Pancreas (tissue), 10 donors: ENCODE data around the gene DCLK2. TPM values are rescaled to one million over a fixed set of nuclear protein-coding genes. Genes with fewer than 3 reads are reported as not detected.

Experiments
- ATAC-seq, 4 donors: fragments of 200-7000 bp; cut with Tn5 transposase; one replicate each; pipeline versions ENCODE4 v1.8.0 to v1.9.1; 2020; ENCODE audit warnings: mild to moderate bottlenecking in 4 of 4, moderate library complexity in 4 of 4
- DNase-seq, 6 donors: peaks; one replicate each; pipeline ENCODE4 v3.0.0-alpha.2; 2020
- FAIRE-seq: peaks from 2 replicates; lab custom pipeline; 2012; peaks lifted over from hg19 to GRCh38; lab: Jason Lieb, UNC
- H3K27ac ChIP-seq, 4 donors: fragments of 200-600 bp; sonication (generic); 1 replicate in 3 of 4; 2 replicates in 1 of 4; pipeline versions ENCODE4 v1.5.0 to v1.8.0; 2020
- H3K27me3 ChIP-seq, 4 donors: fragments of 200-600 bp; one replicate each; pipeline ENCODE4 v1.8.0; 2021
- H3K36me3 ChIP-seq, 3 donors: fragments of 200-600 bp; sonication (generic) in 1 of 3; one replicate each; pipeline versions ENCODE4 v1.5.0 to v1.8.0; 2020 to 2021
- H3K4me1 ChIP-seq, 3 donors: fragments of 200-600 bp; one replicate each; pipeline ENCODE4 v1.8.0; 2021
- H3K4me3 ChIP-seq, 4 donors: fragments of 200-600 bp; sonication (generic) in 2 of 4; one replicate each; pipeline versions ENCODE4 v1.5.0 to v1.8.0; 2020 to 2021
- H3K9me3 ChIP-seq, 4 donors: fragments of 200-600 bp; one replicate each; pipeline ENCODE4 v1.8.0; 2021
- CTCF ChIP-seq, 4 donors: fragments of 200-600 bp; sonication (generic) in 3 of 4; IDR thresholded peaks; one replicate each; pipeline versions ENCODE4 v1.5.0 to v1.8.0; 2021; ENCODE audit warnings: antibody characterized with exemption in 4 of 4
- WGBS, 2 donors: extraction: QIAGEN DNeasy Blood & Tissue Kit; methylation state at CpG; one replicate each; pipeline ENCODE4 v1.1.7; 2013; 5-methylcytosine and 5-hydroxymethylcytosine counted together
- intact Hi-C, 3 donors: fragments of 100-400 bp; cut with DNase I; formaldehyde crosslinking; loops; one replicate each; pipeline versions ENCODE4 v1.11.1 to v1.14.2; 2022
- polyA plus RNA-seq, 2 donors: library from polyadenylated mRNA; stranded (reverse); fragments of 200-250 nt; gene quantifications; one replicate each; pipeline ENCODE4 v1.2.3, GENCODE V29; 2013
- total RNA-seq, 6 donors: library from RNA; stranded (reverse); fragmentation: NEBNext Ultra II Directional in 4 of 6; extraction: Animal tissue kit (Norgen Biotek cat#: 25700) in 4 of 6; gene quantifications; one replicate each; pipeline versions ENCODE4 v1.2.1 to v1.2.4, GENCODE V29; 2021 to 2023
- donor health status: healthy with polysubstance abuse.
- donor health status: DM: no; HTN: no; CAD: no; lungs with moderate emphysema.
- donor health status: DM: no; HTN: no; CAD: no.
- donor health status: control.
- donor health status: control.
- donor health status: Bipolar disorder and iron deficiency.
- donor health status: DM: yes; HTN: yes; CAD: no.
- donor health status: DM: no; HTN: no; CAD: no.
- donor health status: DM: no; HTN: no; CAD: no.
- donor health status: DM: yes; HTN: yes; CAD: no.

The DCLK2 gene
- total and polyA plus RNA-seq, 8 donors = 1.2 to 3.7 (median 1.8) TPM

- 76% methylated on average over 6 of the region's 6 CpGs for WGBS, 2 donors
- no peaks in the 10 kb centered on the region for H3K4me1 ChIP-seq
- no peaks in the 10 kb centered on the region for H3K27me3 ChIP-seq
- H3K9me3 ChIP-seq = no peaks in the 10 kb centered on the region
- ATAC-seq (no peak), DNase-seq (no peak), FAIRE-seq (no peak)
- H3K27ac ChIP-seq = no peak overlapping the region
- intact Hi-C loops = no loop called here
- H3K4me3 ChIP-seq = no peak overlapping the region
- no peak for TF ChIP-seq CTCF (IDR thresholded peaks at IDR 0.05)
- no peaks in the 10 kb centered on the region for H3K36me3 ChIP-seq
Observed at GRCh38 chr4:150038335-150039076, 39.7 kb upstream of the DCLK2 start.

GRCh38 chr4:150039274-150040127 is 38.7 kb upstream of the DCLK2 start:
- FAIRE-seq = no peak
- no peak for ATAC-seq
- no peaks in the 10 kb centered on the region for H3K9me3 ChIP-seq

GRCh38 chr4:150044517-150044916 is 33.7 kb upstream of the DCLK2 start:
- H3K27ac ChIP-seq = no peak overlapping the region
- no peaks in the 10 kb centered on the region for H3K27me3 ChIP-seq
- no peak for DNase-seq
- no peak for TF ChIP-seq CTCF (IDR thresholded peaks at IDR 0.05)
- WGBS, 2 donors = 70 to 71% methylated on average over 3 of the region's 3 CpGs
- no peak for FAIRE-seq
- H3K4me3 ChIP-seq = no peak overlapping the region
- intact Hi-C loops = no loop called here
- no peak for ATAC-seq
- H3K36me3 ChIP-seq = no peaks in the 10 kb centered on the region
- H3K4me1 ChIP-seq = no peaks in the 10 kb centered on the region
- H3K9me3 ChIP-seq = no peaks in the 10 kb centered on the region

More at GRCh38 chr4:150039274-150040127, 38.7 kb upstream of the DCLK2 start:
- WGBS, 2 donors = 75 to 78% methylated on average over 2 of the region's 2 CpGs
- intact Hi-C loops = no loop called here
- no peak for DNase-seq
- Histone ChIP-seq H3K36me3 (no peaks in the 10 kb centered on the region), H3K4me1 (no peaks in the 10 kb centered on the region), H3K27ac (no peak overlapping the region), H3K4me3 (no peak overlapping the region), H3K27me3 (no peaks in the 10 kb centered on the region)
- no peak for TF ChIP-seq CTCF (IDR thresholded peaks at IDR 0.05)

GRCh38 chr4:150045410-150045809 is 32.8 kb upstream of the DCLK2 start:
- Histone ChIP-seq H3K4me1 (no peaks in the 10 kb centered on the region), H3K9me3 (no peaks in the 10 kb centered on the region), H3K4me3 (no peak overlapping the region), H3K27ac (no peak overlapping the region), H3K36me3 (no peaks in the 10 kb centered on the region), H3K27me3 (no peaks in the 10 kb centered on the region)
- no peak for DNase-seq
- no peak for ATAC-seq
- 68 to 70% methylated on average over 3 of the region's 3 CpGs for WGBS, 2 donors
- intact Hi-C loops = no loop called here
- no peak for TF ChIP-seq CTCF (IDR thresholded peaks at IDR 0.05)
- no peak for FAIRE-seq
